ENCODE measurements around the gene CR1L. TPM values are rescaled to one million over a fixed set of nuclear protein-coding genes. Genes with fewer than 3 reads are reported as not detected.
"Not testable (repeated sequence)": the region's sequence is repeated elsewhere in the genome, so short reads cannot be mapped to it uniquely, and the experiment has no call there.

Gene CR1L
- total RNA-seq, 4 donors from 2014 or later = not detected

DNA sequence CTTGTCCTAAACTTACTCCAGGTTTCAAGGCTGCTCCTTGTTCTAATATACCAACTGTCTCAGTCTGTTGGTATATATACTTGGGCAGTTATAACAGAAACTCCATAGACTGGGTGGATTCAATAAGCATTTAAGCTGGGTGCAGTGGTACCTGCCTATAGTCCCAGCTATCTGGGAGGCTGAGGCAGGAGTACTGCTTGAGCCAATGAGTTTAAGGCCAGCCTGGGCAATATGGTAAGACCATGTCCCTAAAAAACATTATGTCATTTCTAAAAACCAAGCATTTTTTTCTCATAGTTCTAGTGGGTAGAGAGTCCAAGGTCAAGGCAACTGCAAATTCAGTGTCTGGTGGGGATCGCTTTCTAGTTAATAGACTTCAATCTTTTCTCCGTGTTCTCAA lies 17.4 kb upstream of the CR1L start:
- Histone ChIP-seq H3K27ac (no peak overlapping the region), H3K4me1 (no peaks in the 10 kb centered on the region), H3K36me3 (no peaks in the 10 kb centered on the region), H3K4me3 (no peak overlapping the region), H3K9me3 (no peaks in the 10 kb centered on the region), H3K27me3 (no peaks in the 10 kb centered on the region)
- intact Hi-C loops (cut with DNase I; ENCODE audit: low total_unique reads) (no loop called here), in situ Hi-C loops (cut with MboI; ENCODE audit: low sequenced_read_pairs in 4 of 4) (no loop called here)
- TF ChIP-seq POLR2A (IDR thresholded peaks at IDR 0.05) = no peak
- TF ChIP-seq, protein P1, sequence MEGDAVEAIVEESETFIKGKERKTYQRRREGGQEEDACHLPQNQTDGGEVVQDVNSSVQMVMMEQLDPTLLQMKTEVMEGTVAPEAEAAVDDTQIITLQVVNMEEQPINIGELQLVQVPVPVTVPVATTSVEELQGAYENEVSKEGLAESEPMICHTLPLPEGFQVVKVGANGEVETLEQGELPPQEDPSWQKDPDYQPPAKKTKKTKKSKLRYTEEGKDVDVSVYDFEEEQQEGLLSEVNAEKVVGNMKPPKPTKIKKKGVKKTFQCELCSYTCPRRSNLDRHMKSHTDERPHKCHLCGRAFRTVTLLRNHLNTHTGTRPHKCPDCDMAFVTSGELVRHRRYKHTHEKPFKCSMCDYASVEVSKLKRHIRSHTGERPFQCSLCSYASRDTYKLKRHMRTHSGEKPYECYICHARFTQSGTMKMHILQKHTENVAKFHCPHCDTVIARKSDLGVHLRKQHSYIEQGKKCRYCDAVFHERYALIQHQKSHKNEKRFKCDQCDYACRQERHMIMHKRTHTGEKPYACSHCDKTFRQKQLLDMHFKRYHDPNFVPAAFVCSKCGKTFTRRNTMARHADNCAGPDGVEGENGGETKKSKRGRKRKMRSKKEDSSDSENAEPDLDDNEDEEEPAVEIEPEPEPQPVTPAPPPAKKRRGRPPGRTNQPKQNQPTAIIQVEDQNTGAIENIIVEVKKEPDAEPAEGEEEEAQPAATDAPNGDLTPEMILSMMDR (IDR thresholded peaks at IDR 0.05 in 4 of 5, conservative IDR thresholded peaks at IDR 0.05 in 1 of 5) = no peak
- DNase-seq = no peak
- no peak for ATAC-seq

DNA sequence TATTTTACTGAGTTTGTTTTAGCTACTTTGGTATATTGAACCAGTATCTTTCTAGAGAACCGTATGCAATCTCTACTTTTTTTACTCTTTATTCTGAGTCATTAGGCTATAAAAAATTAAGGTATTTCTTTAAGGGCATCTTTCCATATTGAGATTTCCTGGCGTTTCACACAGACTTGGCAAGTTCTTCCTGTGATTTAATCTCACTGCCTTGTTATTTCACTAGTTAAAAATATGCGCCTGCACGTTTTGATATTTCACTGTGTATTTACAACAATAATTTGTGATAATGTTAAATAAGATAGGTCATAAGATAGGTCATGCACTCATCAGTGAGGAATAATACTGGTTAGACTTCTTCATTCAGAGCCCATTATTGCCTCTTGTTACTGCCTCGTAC lies 16.2 kb upstream of the CR1L start:
- Histone ChIP-seq H3K4me1 (no peaks in the 10 kb centered on the region), H3K27ac (no peak overlapping the region), H3K4me3 (no peak overlapping the region), H3K27me3 (no peaks in the 10 kb centered on the region), H3K9me3 (no peaks in the 10 kb centered on the region), H3K36me3 (no peaks in the 10 kb centered on the region)
- DNase-seq = no peak
- in situ Hi-C loops (cut with MboI; ENCODE audit: low sequenced_read_pairs in 4 of 4) = no loop called here
- ATAC-seq = no peak
- TF ChIP-seq POLR2A (IDR thresholded peaks at IDR 0.05) = no peak
- TF ChIP-seq, protein P1 (IDR thresholded peaks at IDR 0.05 in 4 of 5, conservative IDR thresholded peaks at IDR 0.05 in 1 of 5) = no peak
- intact Hi-C loops (cut with DNase I; ENCODE audit: low total_unique reads) = no loop called here

DNA sequence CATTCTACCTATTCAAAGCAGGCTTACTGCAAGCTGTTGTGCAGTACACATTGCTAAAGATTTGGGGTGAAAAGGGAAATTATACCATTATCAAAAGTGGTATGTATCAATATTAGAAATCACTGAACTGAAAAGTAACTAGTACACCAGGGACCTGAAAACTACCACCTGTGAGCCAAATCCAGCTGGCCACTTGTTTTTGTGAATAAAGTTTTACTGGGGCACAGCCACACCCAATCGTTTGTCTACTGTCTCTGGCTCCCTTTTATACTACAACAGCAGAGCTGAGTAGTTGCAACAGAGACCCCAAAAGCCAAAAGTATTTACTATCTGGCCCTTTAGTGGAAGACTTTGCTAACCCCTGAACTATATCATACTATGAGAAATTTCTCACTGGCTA lies 13.8 kb upstream of the CR1L start:
- no peaks in the 10 kb centered on the region for H3K4me1 ChIP-seq
- no peaks in the 10 kb centered on the region for H3K9me3 ChIP-seq
- intact Hi-C loops (cut with DNase I; ENCODE audit: low total_unique reads) (no loop called here), in situ Hi-C loops (cut with MboI; ENCODE audit: low sequenced_read_pairs in 4 of 4) (no loop called here)
- no peak overlapping the region for H3K4me3 ChIP-seq
- no peak for TF ChIP-seq POLR2A (IDR thresholded peaks at IDR 0.05)
- TF ChIP-seq, protein P1 (IDR thresholded peaks at IDR 0.05 in 4 of 5, conservative IDR thresholded peaks at IDR 0.05 in 1 of 5) = no peak
- ATAC-seq (no peak), DNase-seq (no peak)
- no peaks in the 10 kb centered on the region for H3K27me3 ChIP-seq
- no peaks in the 10 kb centered on the region for H3K36me3 ChIP-seq
- no peak overlapping the region for H3K27ac ChIP-seq

DNA sequence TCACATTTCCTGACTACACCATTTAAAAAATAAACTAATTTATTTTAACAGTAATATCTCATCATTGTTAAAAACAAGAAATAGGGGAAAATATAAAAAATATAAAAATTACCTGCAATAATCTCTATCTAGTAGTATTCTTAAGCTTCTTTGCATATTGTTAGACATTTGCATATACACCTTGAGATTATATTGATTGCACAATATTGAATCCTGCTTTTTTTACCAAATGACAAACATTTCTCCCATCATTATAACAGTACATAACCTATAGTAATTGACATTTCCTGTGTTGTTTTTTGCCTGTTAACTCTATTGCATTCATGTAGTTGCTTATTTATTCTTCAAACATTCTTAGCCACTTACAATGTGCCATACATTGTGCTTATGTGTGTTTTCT lies 11.7 kb upstream of the CR1L start:
- DNase-seq (no peak), ATAC-seq (no peak)
- Histone ChIP-seq H3K9me3 (no peaks in the 10 kb centered on the region), H3K27me3 (no peaks in the 10 kb centered on the region), H3K4me1 (no peaks in the 10 kb centered on the region), H3K36me3 (no peaks in the 10 kb centered on the region), H3K27ac (no peak overlapping the region), H3K4me3 (no peak overlapping the region)
- in situ Hi-C loops (cut with MboI; ENCODE audit: low sequenced_read_pairs in 4 of 4) = no loop called here
- no peak for TF ChIP-seq POLR2A (IDR thresholded peaks at IDR 0.05)
- TF ChIP-seq, protein P1 (IDR thresholded peaks at IDR 0.05 in 4 of 5, conservative IDR thresholded peaks at IDR 0.05 in 1 of 5) = no peak
- intact Hi-C loops (cut with DNase I; ENCODE audit: low total_unique reads) = no loop called here

DNA sequence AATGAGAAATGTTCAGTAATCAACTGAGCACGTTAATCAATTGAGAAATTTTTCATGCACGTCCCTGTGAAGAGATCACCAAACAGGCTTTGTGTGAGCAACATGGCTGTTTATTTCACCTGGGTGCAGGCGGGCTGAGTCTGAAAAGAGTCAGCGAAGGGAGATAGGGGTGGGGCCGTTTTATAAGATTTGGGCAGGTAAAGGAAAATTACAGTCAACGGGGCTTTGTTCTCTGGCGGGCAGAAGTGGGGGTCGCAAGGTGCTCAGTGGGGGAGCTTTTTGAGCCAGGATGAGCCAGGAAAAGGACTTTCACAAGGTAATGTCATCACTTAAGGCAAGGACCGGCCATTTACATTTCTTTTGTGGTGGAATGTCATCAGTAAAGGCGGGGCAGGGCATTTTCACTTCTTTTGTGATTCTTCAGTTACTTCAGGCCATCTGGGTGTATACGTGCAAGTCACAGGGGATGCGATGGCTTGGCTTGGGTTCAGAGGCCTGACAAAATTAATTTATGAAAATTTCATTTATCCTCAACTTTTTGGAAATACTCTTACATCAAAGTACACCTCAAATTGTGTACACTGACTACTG lies 11.1 kb upstream of the CR1L start:
- H3K4me1 ChIP-seq; ATAC-seq; H3K36me3 ChIP-seq; DNase-seq; H3K4me3 ChIP-seq; H3K27me3 ChIP-seq; intact Hi-C loops (cut with DNase I; ENCODE audit: low total_unique reads); H3K27ac ChIP-seq; H3K9me3 ChIP-seq; in situ Hi-C loops (cut with MboI; ENCODE audit: low sequenced_read_pairs in 4 of 4): not testable (repeated sequence)

DNA sequence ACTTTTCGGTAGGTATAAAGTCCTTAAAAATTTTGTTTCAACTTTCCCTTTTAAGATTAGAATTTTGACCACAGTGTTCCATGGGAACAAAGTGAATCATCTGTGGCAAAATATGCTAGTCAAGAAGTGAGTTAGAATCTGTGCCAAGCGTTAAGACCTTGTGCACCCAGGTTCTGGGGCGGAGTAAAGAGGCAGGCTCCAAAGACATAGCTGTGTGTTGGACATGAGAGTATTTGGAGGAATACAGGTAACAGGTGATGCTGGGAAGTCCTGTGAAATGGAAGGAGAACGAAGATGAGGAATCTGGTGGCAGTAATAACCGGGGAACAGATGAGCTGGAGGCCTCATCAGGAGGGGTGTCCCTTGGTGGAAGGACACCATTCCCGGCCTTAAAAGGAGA lies 10.6 kb upstream of the CR1L start:
- intact Hi-C loops (cut with DNase I; ENCODE audit: low total_unique reads); H3K4me1 ChIP-seq; H3K27me3 ChIP-seq; in situ Hi-C loops (cut with MboI; ENCODE audit: low sequenced_read_pairs in 4 of 4); H3K27ac ChIP-seq; H3K9me3 ChIP-seq; H3K36me3 ChIP-seq; ATAC-seq; DNase-seq; H3K4me3 ChIP-seq: not testable (repeated sequence)

DNA sequence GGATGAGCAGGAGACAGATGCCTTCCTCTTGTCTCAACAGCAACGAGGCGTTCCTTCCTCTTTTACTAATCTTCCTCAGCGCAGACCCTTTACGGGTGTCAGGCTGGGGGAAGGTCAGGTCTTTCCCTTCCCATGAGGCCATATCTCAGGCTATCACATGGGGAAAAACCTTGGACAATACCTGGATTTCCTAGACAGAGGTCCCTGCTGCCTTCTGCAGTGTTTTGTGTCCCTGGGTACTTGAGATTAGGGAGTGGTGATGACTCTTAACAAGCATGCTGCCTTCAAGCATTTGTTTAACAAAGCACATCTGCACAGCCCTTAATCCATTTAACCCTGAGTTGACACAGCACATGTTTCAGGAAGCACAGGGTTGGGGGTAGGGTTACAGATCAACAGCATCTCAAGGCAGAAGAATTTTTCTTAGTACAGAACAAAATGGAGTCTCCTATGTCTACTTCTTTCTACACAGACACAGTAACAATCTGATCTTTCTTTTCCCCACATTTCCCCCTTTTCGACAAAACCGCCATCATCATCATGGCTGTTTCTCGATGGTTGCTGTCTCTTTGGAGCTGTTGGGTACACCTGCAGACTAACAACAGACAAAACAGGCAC lies 9.3 kb upstream of the CR1L start:
- DNase-seq; intact Hi-C loops (cut with DNase I; ENCODE audit: low total_unique reads): not testable (repeated sequence)

DNA sequence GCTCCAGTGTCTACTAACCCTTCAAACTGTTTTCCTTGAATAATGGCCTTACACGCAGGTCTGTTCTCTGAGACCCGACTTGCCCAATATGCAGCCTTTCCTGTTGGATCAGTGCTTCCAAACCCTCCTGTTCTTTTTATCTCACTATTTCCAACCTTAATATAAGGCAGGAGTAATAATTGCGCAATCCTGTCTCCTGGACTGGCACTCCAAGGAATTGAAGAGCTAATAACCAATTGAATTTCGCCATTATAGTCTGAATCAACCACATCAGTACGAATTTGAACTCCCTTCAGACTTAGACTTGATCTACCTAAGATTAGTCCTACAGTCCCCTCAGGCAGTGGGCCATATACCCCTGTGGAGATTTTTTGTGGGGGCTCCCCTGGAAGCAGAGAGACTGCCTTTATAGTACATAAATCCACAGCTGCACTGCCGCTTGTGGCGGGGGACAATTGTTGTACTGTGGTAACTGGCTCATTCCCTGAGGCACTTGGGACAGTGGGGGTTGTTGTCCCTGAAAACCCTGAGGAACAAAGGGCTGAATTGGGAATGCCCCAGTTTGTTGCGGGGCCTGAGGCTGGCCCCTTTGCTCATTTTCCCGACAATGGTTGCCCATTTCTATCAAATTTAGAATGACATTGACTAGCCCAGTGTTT lies 6.3 kb upstream of the CR1L start:
- intact Hi-C loops (cut with DNase I; ENCODE audit: low total_unique reads); in situ Hi-C loops (cut with MboI; ENCODE audit: low sequenced_read_pairs in 4 of 4); H3K9me3 ChIP-seq; H3K36me3 ChIP-seq; ATAC-seq; H3K4me3 ChIP-seq; DNase-seq; H3K27ac ChIP-seq; H3K27me3 ChIP-seq; H3K4me1 ChIP-seq: not testable (repeated sequence)

More for the DNA sequence above, 9.3 kb upstream of the CR1L start:
- H3K9me3 ChIP-seq; in situ Hi-C loops (cut with MboI; ENCODE audit: low sequenced_read_pairs in 4 of 4); ATAC-seq; H3K36me3 ChIP-seq; H3K27ac ChIP-seq; H3K4me3 ChIP-seq; H3K4me1 ChIP-seq; H3K27me3 ChIP-seq: not testable (repeated sequence)

All from gastrocnemius medialis (tissue), 4 donors.